HG02970 (cell line): Measurements from ENCODE around the gene PIAS1.

Source experiments
- ATAC-seq: cut with Tn5 transposase; IDR thresholded peaks from one replicate; pipeline ENCODE4 v1.9.1; 2021; ENCODE audit warnings: mild to moderate bottlenecking, moderate library complexity, moderate number of reproducible peaks; ENCODE audit not compliant: unreplicated experiment, low FRiP score

The PIAS1 gene

DNA sequence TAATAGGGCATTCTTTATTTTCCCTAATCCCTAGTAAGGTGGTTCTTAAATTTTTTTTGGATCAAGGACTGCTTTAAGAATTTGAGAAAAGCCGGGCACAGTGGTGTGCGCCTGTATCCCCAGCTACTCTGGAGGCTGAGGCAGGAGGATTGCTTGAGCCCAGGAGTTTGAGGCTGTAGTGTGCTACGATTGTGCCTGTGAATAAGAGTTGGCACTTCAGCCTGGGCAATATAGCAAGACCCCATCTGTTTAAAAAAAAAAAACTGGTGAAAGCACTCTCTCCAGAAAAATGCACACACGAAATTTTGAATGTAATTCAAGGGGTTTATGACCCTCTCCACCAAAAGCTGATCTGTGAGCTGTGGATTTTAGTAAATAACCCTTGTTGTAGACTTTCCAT is 119.0 kb downstream of the PIAS1 start:
- no peak for ATAC-seq

GRCh38 chr15:68175526-68175925 is 121.4 kb downstream of the PIAS1 start:
- no peak for ATAC-seq

DNA sequence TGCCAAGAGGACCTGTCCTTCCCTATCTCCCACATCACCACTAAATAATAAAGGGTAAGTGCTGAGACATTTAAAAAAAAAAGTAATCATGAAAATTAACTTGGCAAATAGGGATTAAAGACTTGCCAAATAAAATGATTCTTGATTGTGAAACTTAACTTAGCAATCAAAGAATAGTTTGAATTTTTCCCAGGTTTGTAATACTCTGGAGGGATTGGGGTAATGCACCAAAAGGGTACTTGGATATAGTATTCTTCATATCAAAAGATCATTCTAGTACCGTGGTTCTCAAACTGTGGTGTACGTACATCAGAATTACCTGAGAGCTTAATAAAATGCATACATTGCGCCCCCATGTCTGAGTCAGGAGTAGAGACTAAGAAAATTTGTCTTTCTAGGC is 122.5 kb downstream of the PIAS1 start:
- no peak for ATAC-seq

GRCh38 chr15:68177742-68178141 is 123.6 kb downstream of the PIAS1 start:
- no peak for ATAC-seq

GRCh38 chr15:68183616-68184315 is 129.7 kb downstream of the PIAS1 start:
- ATAC-seq: no peak

DNA sequence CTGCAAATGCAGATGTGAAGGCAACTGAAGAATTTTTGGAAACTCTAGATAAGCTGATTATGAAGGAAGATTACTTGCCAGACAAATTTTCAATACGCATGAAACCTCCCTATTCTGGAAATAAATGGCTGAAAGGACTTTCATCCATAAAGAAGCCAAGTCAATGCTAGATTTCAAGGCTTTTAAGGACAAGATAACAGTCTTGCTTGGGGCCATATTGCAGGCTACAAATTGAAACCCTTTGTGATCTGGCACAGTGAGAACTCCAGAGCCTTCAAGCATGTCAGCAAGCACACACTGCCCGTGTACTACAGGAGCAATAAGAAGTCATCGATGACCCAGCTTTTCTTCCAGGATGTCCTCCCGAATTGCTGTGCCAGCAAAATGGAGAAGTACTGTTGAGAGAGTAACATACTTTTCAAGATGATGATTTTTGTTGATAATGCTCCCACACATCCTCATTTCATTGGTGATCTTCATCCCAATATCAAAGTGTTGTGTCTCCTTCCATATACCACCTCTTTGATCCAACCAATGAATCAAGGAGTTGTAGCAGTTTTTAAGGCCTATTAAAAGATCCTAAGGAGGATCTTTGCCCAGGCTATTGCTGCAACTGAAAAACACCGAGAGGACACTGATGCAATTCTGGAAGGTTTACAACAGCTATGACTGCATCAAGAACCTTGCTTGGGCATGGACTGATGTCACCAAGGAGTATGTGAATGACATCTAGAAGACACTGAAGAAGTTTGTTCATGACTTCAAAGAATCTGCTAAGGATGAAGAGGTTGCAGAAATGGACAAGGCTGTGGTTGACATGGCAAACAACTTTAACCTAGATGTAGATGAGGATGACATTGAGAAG is 130.7 kb downstream of the PIAS1 start:
- ATAC-seq: no peak

- ATAC-seq: no peak
Measured at GRCh38 chr15:68186671-68187397, 132.7 kb downstream of the PIAS1 start.

GRCh38 chr15:68187559-68187958 is 133.4 kb downstream of the PIAS1 start:
- no peak for ATAC-seq

- ATAC-seq: no peak
Measured at GRCh38 chr15:68188647-68189046, 134.5 kb downstream of the PIAS1 start.

GRCh38 chr15:68190048-68190447 is 135.9 kb downstream of the PIAS1 start:
- ATAC-seq: no peak

GRCh38 chr15:68191555-68191954 is 137.4 kb downstream of the PIAS1 start:
- ATAC-seq: no peak

GRCh38 chr15:68192117-68192516 is 138.0 kb downstream of the PIAS1 start:
- ATAC-seq: no peak

DNA sequence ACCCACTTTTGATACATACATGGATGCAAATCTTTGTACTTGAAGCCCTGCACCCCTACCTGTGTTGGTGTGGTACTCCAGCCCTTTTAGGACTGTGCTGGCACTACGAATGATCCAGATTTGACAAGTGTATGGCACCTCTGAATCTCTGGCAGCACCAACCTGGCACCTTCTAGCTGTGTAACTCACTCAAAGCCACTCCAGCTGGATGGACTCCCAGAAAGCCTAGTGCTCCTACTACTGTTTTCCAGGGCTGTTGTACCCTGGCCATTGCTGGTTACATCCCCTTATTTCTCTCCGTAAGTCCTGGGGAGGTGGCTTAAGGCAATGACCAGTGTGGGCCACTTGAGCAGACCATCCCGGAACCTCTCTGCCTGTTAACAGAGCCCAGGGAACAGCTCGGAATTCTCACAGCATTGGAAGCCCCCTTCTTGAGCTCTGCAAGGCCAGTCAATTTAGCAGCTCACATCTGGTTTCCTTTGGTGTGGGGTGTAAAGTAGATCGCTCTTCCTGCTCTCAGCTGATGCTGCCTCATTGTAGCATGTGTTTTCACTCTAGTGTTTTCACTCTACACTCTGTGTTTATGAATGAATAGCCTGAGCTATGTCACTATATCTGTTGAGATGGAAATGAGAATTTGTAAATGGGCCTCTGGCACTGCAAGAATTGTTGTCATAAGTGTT is 138.8 kb downstream of the PIAS1 start:
- ATAC-seq: no peak

DNA sequence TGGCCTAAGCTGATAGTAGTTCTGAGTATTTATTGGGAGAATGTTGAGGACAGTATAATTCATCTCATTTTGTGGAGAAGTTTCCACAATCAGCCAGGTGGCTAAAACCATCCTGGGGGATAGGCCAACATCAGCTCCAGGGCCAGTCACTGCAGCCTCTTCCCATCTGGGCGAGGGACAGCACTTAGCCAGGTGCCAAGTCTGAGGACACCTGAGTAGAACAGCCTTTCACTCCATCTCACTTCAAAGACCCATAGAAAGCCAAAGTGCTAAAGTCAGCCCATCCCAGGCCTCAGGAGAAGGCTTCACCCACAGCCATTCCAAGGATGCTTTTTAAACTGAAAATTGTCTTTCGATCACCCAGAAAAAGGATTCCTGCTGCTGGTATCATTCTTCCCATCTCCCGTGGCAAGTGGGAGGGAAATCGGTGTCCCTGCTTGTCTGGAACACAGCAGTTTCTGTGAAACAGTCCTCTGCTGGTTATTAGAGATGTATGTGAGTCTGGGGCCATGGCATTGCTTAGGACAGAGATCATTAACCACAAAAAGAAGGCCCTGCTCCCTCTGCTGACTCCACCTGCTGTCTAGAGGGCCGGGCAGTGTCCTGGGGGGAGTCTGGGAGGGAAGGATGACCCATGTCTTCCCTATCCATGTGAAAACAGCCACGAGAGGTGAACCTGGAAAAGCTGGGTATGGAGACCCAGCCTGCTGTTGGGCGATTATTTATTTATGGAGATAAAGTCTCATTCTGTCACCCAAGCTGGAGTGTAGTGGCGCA is 141.4 kb downstream of the PIAS1 start:
- ATAC-seq: no peak

DNA sequence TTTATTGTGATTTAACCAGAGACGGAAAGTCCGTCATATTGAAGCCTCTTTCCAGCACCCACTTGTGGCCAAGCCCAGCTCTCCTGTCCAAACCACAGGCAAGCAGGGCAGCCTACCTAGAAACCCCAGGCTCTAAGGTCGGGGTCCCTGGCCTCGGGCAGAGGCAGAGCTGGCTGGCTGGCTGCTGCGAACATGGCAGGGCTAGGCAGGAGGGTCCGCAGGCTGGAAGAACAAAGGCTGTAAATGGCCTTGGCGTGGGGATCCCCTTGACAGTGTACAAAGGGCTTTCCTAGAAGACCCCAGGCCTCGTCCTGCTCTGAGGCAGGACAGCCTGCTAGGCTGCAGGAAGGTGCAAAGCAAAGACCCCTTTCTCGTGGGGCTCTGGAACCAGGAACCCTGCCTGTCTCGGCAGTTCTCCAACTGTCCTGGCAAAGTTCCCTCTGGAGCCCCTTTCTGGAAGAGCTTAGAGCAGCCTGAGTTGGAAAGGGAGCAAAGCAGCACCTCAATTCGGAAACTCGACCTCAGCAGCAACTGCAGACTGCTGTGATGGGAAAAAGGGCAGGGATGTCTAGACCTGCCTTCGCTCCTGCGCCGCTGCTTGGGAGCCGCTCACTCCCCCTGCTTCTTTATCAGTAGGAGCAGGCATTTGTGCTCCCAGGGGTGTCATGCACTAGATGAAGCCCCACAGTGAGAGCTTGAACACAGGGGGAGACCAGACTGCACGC is 142.5 kb downstream of the PIAS1 start:
- ATAC-seq: no peak

GRCh38 chr15:68197170-68197492 is 143.0 kb downstream of the PIAS1 start:
- no peak for ATAC-seq

GRCh38 chr15:68197661-68198437 is 143.7 kb downstream of the PIAS1 start:
- no peak for ATAC-seq

- no peak for ATAC-seq
Measured at GRCh38 chr15:68199340-68199739, 145.2 kb downstream of the PIAS1 start.
